Large intestine (tissue), 3 donors: ENCODE measurements around the gene CD2BP2. TPM values are rescaled to one million over a fixed set of nuclear protein-coding genes. Genes with fewer than 3 reads are reported as not detected.

ENCODE experiments used
- DNase-seq, 2 donors: peaks; one replicate each; pipeline versions ENCODE4 v3.0.0 to v3.0.0-alpha.2; 2013
- H3K27ac ChIP-seq: one replicate; pipeline ENCODE4 v1.5.1; 2013; ENCODE audit warnings: low read length
- H3K27me3 ChIP-seq: 2 replicates; pipeline ENCODE4 v1.6.1; 2013; ENCODE audit warnings: low read length; ENCODE audit not compliant: control insufficient read depth, insufficient read depth
- H3K36me3 ChIP-seq: 2 replicates; pipeline ENCODE4 v1.6.1; 2013; ENCODE audit warnings: low read length; ENCODE audit not compliant: control insufficient read depth, insufficient read depth
- H3K4me1 ChIP-seq: one replicate; pipeline ENCODE4 v1.6.1; 2013; ENCODE audit warnings: low read length; ENCODE audit not compliant: control insufficient read depth, insufficient read depth
- H3K4me3 ChIP-seq: one replicate; pipeline ENCODE4 v1.5.1; 2013; ENCODE audit warnings: low read length
- H3K9me3 ChIP-seq: one replicate; pipeline ENCODE4 v1.6.1; 2013; ENCODE audit warnings: mild to moderate bottlenecking, low read depth, low read length, moderate library complexity; ENCODE audit not compliant: control insufficient read depth
- WGBS: methylation state at CpG from one replicate; pipeline ENCODE4 v1.1.5; 2013; ENCODE audit warnings: low lambda C conversion rate; ENCODE audit not compliant: insufficient coverage; 5-methylcytosine and 5-hydroxymethylcytosine counted together
- polyA plus RNA-seq: library from polyadenylated mRNA; unstranded; fragments of 120-200 nt; gene quantifications from one replicate; pipeline ENCODE4 v1.2.1, GENCODE V29; 2013

The CD2BP2 gene
- polyA plus RNA-seq, 1 donor, result 43.5 TPM

GRCh38 chr16:30358990-30359870 is 4.1 kb upstream of the CD2BP2 start:
- no CpG with 5 or more reads among the region's 28 CpGs for WGBS
- Histone ChIP-seq H3K36me3 (peaks cover 56% of the 10 kb centered on the region), H3K27me3 (no peaks in the 10 kb centered on the region), H3K27ac (no peak overlapping the region), H3K4me3 (no peak overlapping the region), H3K9me3 (no peaks in the 10 kb centered on the region), H3K4me1 (peaks cover 8% of the 10 kb centered on the region)
- DNase-seq, result no peak

GRCh38 chr16:30358577-30358936 is 3.4 kb upstream of the CD2BP2 start:
- no peaks in the 10 kb centered on the region for H3K27me3 ChIP-seq
- H3K4me1 ChIP-seq, result peaks cover 13% of the 10 kb centered on the region
- no peak overlapping the region for H3K27ac ChIP-seq
- peaks cover 60% of the 10 kb centered on the region for H3K36me3 ChIP-seq
- H3K9me3 ChIP-seq, result no peaks in the 10 kb centered on the region
- DNase-seq, result no peak
- H3K4me3 ChIP-seq, result no peak overlapping the region
- no CpG with 5 or more reads among the region's 9 CpGs for WGBS

- no peaks in the 10 kb centered on the region for H3K27me3 ChIP-seq
- H3K9me3 ChIP-seq, result no peaks in the 10 kb centered on the region
- peaks cover 13% of the 10 kb centered on the region for H3K4me1 ChIP-seq
- WGBS, result no CpG with 5 or more reads among the region's 37 CpGs
- no peak overlapping the region for H3K4me3 ChIP-seq
- H3K36me3 ChIP-seq, result peaks cover 61% of the 10 kb centered on the region
- no peak for DNase-seq
- no peak overlapping the region for H3K27ac ChIP-seq
These were observed 2.8 kb upstream of the CD2BP2 start for GRCh38 chr16:30357715-30358576.

GRCh38 chr16:30357085-30357714 is 2.1 kb upstream of the CD2BP2 start:
- no peaks in the 10 kb centered on the region for H3K9me3 ChIP-seq
- WGBS, result no CpG with 5 or more reads among the region's 5 CpGs
- no peak overlapping the region for H3K27ac ChIP-seq
- peaks cover 64% of the 10 kb centered on the region for H3K36me3 ChIP-seq
- H3K4me3 ChIP-seq, result no peak overlapping the region
- peaks cover 13% of the 10 kb centered on the region for H3K4me1 ChIP-seq
- H3K27me3 ChIP-seq, result no peaks in the 10 kb centered on the region
- DNase-seq, result no peak

GRCh38 chr16:30356401-30357084 is 1.4 kb upstream of the CD2BP2 start:
- peaks cover 15% of the 10 kb centered on the region for H3K4me1 ChIP-seq
- H3K27ac ChIP-seq, result peak overlapping the region; percentile 98
- peaks cover 68% of the 10 kb centered on the region for H3K36me3 ChIP-seq
- no peaks in the 10 kb centered on the region for H3K27me3 ChIP-seq
- peak overlapping the region; percentile 91 for H3K4me3 ChIP-seq
- WGBS, result no CpG with 5 or more reads among the region's 12 CpGs
- no peak for DNase-seq
- H3K9me3 ChIP-seq, result no peaks in the 10 kb centered on the region

- peak overlapping the region; percentile 91 for H3K4me3 ChIP-seq
- WGBS, result no CpG with 5 or more reads among the region's 7 CpGs
- H3K27ac ChIP-seq, result peak overlapping the region; percentile 98
- DNase-seq, result no peak
- H3K4me1 ChIP-seq, result peaks cover 21% of the 10 kb centered on the region
- no peaks in the 10 kb centered on the region for H3K27me3 ChIP-seq
- H3K36me3 ChIP-seq, result peaks cover 71% of the 10 kb centered on the region
- H3K9me3 ChIP-seq, result no peaks in the 10 kb centered on the region
These were observed 823 bp upstream of the CD2BP2 start for GRCh38 chr16:30355954-30356308.

GRCh38 chr16:30354423-30355143 is 525 bp downstream of the CD2BP2 start:
- DNase-seq, result no peak
- no peaks in the 10 kb centered on the region for H3K9me3 ChIP-seq
- peaks cover 64% of the 10 kb centered on the region for H3K36me3 ChIP-seq
- H3K27ac ChIP-seq, result peak overlapping the region; percentile 98
- peaks cover 28% of the 10 kb centered on the region for H3K4me1 ChIP-seq
- no peaks in the 10 kb centered on the region for H3K27me3 ChIP-seq
- peak overlapping the region; percentile 91 for H3K4me3 ChIP-seq
- no CpG with 5 or more reads among the region's 36 CpGs for WGBS

GRCh38 chr16:30353438-30354129 is 1.5 kb downstream of the CD2BP2 start:
- no peak overlapping the region for H3K27ac ChIP-seq
- no peak for DNase-seq
- H3K9me3 ChIP-seq, result no peaks in the 10 kb centered on the region
- no peaks in the 10 kb centered on the region for H3K27me3 ChIP-seq
- peak overlapping the region; percentile 91 for H3K4me3 ChIP-seq
- peaks cover 54% of the 10 kb centered on the region for H3K36me3 ChIP-seq
- no CpG with 5 or more reads among the region's 23 CpGs for WGBS
- peaks cover 28% of the 10 kb centered on the region for H3K4me1 ChIP-seq
